Suprapubic skin (tissue), 4 donors: ENCODE measurements around the gene CCSER2.

Source experiments
- CTCF ChIP-seq, 2 donors: fragments of 200-600 bp in 1 of 2; fragments of 450-650 bp in 1 of 2; sonication (generic) in 1 of 2; IDR thresholded peaks; one replicate each; pipeline ENCODE4 v1.5.1; 2016 to 2019; ENCODE audit warnings: antibody characterized with exemption in 2 of 2, mild to moderate bottlenecking in 1 of 2, moderate library complexity in 1 of 2
- POLR2A ChIP-seq, 2 donors: fragments of 450-650 bp; IDR thresholded peaks; one replicate each; pipeline ENCODE4 v1.6.1; 2017; ENCODE audit warnings: antibody characterized with exemption in 2 of 2, mild to moderate bottlenecking in 2 of 2, moderate library complexity in 2 of 2
- POLR2AphosphoS5 ChIP-seq, 3 donors: sonication (generic); formaldehyde crosslinking; IDR thresholded peaks; one replicate each; pipeline ENCODE4 v1.6.1; 2017; ENCODE audit warnings: antibody characterized with exemption in 3 of 3

- TF ChIP-seq CTCF (IDR thresholded peaks at IDR 0.05) (no peak), POLR2AphosphoS5 (IDR thresholded peaks at IDR 0.05) (no peak), POLR2A (IDR thresholded peaks at IDR 0.05) (no peak)
Observed at GRCh38 chr10:84317174-84317573, 11.2 kb upstream of the CCSER2 start.
